GM18508 (cell line): Measurements from ENCODE around the gene SLC22A23.

Source experiments
- ATAC-seq: cut with Tn5 transposase; IDR thresholded peaks from one replicate; pipeline ENCODE4 v1.9.1; 2021; ENCODE audit warnings: moderate number of reproducible peaks; ENCODE audit not compliant: insufficient read depth, unreplicated experiment

Gene SLC22A23

DNA sequence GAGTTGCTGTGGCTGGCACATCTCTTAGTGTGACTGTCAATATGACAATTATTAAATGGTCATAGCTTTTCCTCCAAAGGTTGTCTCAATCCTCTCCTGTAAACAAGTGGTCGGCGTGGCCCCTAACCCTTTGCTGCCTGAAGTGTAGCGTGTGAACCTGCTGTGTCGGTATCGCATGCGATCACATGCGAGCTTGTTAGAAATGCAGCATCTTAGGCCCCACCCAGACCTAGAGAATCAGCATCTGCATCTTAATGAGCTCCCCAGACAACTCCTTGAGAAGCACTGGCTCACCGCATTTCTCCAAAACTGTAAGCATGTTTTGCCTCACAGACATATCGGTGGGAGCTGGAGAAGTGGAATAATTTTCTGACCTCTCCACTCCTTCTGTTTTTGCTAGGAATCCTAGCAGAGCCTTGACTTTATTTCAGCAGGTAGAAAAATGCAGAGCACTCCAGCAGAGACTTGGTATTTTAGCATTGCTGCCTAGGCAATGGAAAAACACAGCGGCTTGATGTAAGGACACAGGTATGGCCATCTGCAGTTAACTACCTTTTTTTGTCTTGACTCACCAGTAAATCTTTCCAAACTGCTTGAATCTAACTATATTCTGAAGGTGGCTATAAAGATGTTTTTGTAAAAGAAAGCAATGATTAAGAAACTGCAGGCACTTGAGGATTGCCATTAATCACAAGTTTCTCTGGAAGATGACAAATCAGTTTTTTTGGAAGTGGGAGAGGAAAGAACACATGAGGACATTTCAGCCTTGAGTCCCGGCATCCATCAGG, 130.5 kb downstream of the SLC22A23 start:
- no peak for ATAC-seq

DNA sequence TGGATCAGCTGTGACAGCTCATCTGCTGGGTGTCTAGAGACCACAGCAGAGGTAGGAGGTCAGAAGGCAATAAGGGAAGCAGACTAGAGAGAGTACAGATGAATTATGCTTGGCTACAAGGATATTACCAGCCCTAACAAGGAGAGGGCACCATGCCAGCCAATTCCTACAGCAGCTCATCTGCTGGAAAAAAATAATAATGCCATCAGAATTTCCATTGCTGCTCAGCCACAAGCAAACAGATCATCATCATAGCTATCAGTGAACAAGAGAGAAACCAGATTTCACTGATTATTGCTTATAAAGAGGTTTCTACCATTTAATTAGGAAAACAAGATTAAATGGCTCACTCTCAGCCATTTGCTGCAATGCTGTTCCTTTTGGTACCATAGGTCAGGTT, 131.6 kb downstream of the SLC22A23 start:
- no peak for ATAC-seq

DNA sequence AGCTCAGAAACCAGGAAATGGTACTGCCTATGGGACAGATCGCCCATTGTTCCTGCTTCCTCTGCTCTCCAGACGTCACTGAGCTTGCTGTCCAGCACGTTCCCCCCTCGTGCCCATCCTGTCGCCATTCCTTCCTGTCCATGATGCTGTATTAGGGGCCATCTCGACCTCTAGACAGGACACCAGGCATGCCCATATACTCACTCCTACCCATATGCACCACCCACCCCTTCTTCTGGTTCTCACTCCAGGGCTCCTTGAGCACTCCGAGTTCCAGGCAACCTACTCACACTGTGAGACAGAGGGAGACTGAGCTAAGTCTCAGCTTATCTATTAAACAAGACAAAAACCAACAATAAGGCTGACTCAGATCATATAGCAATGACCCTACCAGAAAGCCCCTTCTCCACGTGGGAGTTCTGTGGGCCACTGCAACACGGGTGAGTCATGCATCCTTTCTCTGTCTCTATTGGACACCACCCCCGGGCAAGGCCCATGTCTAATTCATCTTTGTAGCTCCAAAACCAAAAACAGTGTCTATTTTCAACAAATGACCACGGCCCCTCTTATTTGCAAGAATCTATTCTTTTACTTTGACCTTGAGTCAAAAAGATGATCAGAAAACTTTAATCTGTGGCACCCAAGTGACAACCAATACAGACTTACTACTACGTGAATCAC, 132.4 kb downstream of the SLC22A23 start:
- ATAC-seq, result peak; percentile 74

DNA sequence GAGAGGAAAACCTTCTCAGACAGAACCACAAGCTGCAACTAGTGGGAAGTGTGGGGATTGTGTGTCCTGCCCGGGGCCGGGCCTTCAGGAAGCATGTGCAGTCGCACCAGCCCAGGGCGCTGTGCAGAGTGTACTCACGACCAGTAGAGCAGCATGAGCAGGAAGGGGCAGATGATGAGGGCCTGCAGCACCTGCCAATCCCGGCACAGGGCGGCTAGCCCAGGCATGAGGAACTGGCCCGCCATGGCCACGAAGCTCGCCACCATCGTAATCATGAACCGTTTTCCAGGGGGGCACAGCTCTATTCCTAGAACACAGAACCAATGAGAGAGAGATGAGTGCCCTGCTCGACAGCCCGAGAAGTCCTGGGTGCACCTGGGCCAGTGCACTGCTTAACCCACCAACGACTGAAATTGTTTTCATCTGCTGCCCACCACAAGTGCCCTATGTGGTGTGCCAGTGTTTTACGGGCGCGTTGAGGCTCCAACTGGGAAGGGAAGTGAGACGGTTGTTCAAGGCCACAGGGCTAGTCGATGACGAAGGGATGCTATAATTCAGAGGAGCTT, 133.1 kb downstream of the SLC22A23 start:
- no peak for ATAC-seq

DNA sequence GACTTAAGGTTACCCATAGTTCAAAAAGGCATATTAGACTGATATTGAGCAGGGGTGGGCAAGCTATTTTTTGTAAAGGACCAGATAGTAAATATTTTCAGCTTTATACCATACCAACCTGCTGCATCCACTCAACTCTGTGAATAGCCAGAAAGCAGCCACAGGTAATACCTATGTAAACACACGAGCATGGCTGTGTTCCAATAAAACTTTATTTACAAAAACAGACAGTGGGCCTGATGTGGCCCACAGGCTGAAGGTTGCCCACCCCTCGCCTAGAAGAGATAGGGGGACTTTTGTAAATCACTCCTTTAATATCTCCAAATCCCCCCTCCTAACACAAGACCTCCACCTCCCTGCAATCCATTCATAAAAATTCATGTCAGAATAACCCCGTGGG, 133.7 kb downstream of the SLC22A23 start:
- no peak for ATAC-seq

DNA sequence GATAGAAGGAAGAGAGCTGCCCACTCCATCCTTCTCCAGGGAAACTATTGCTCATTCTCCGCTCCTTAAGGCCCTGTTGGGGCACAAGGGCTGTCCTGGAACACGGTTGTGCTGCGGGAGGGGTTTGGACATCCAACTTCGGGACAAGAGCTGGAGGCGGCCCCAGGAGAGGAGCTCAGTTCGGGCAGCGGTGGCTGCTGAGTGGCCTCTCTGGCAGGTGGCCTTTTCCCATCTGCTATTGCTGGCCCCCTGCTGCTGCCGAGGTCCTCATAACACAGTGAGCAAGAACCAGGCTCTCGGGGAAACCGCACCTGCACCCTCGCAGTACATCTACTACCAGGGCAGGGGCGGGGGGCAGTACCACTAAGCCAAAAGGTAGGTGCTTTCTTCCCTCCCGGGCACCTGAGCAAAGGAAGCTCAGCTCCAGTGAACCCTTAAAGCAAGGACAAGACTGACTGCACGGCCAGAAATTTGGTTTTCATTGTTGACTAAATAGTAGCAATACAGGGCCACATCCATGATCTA, 134.4 kb downstream of the SLC22A23 start:
- ATAC-seq, result no peak

DNA sequence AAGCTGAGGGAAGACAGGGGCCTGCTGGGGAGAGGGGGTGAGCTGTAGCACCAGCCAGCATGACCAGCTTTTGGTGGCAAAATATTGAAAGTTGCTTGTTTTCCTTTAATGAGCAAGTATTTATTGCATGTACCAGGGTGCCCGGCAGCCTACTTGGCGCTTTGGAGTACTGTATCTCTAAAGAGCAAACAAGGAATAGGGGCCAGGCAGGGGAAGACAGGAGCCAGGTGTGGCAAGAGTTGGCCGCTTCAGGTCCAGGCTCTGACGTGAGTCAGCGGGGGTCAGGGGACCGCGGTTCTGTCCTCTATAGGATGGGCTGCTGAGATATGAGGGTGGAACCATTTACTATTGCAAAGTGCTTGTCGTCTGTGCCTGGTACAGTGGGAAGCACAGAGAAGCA, 135.0 kb downstream of the SLC22A23 start:
- no peak for ATAC-seq

DNA sequence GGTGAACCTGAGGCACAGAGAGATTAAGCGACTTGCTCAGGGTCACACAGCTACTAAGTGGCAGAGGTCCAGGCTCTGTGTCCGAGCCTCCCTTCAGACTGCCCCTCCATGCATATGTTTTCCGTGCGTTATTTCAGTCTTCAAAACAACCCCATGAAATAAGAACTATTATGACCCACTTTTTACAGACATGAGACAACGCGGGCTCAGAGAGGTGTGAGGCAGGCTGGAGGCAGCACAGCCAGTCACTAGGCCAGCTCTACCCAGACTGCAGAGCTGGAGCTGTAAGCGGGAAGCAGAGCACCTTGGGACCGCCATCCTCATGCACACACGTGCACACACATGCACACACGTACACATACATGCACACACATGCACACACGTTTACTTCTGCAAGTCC, 135.8 kb downstream of the SLC22A23 start:
- ATAC-seq, result no peak

DNA sequence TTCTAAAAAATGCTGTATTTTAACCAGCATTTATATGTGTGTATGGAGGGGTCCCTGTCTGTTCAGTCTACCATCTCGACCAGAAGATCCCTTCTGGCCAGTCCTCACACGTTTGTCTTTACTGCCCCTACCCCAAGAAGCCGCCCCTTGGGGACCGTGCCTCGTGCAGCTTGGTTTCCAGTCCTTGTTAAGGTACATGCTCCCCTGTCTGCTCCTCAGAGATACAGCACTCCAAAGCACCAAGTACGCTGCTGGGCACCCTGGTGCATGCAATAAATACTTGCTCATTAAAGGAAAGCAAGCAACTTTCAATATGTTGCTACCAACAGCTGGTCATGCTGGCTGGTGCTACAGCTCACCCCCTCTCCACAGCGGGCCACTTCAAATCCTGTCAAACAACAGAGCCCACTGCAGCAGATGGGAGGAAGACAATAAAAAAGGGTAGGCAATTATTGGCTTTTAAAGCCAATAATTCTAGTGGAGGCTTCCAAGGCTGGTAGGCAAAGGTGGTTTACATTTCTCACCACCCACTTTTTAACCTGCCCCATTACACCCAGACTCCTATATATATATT, 136.5 kb downstream of the SLC22A23 start:
- no peak for ATAC-seq

DNA sequence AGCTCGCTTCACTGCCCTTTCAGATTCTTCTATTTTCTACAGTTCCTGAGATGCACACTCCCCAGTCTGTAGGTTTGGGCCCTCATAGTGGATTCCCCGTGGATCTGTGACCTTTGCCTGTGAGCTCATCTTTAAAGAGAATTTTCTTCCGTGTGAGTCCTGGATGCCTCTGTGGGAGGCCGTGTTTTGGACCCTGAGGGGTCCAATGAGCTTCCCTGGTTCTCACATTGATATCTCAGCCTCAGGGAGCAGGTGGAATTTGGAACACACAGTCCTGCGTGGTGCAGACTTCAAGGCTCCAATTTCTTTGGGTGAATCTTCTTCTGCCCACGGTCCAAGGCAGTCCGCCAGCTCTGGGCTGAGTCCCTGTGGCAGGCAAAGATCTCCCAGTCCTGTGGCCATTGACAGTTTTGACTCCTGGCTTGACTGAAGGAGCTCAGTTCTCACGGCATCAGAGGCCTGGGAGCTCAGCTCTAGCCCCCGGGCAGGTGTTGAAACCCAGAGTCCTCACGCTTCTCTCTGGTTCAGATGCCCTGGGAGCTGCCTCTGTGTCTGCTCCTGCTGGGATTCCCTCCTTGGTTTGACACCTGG, 137.1 kb downstream of the SLC22A23 start:
- ATAC-seq, result no peak

DNA sequence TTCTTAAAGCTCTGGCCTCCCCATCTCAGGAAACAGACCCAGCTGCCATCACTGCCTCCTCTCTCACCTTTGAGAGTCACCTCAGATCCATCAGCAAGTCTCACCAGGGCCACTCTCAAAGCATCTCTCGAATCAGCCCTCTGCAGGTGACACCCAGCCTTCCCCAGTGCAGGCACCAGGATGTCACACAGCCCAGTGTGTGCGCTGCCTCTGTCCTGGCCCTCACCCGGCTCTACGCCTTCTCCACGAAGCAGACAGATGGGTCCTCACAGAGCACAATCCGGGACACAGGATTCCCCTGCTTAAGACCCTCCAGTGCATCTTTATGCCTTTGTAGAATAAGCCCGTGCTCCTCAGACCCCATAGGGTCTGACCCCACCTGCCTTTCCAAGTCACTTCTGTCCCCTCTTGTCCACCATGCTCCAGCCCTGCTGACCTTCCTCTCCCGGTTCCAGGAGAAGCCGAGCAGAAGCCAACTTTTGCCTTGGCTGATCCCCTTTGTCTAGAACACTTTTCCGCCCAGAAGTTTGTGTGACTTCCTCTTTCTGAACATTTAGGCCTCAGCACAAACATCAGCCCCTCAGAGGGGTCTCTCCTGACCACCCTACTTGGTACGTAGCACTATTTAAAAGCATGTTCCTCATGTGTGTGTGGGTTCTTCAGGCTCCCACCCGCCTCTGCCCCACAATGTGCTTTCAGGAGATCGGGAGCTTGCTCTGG, 137.9 kb downstream of the SLC22A23 start:
- no peak for ATAC-seq

DNA sequence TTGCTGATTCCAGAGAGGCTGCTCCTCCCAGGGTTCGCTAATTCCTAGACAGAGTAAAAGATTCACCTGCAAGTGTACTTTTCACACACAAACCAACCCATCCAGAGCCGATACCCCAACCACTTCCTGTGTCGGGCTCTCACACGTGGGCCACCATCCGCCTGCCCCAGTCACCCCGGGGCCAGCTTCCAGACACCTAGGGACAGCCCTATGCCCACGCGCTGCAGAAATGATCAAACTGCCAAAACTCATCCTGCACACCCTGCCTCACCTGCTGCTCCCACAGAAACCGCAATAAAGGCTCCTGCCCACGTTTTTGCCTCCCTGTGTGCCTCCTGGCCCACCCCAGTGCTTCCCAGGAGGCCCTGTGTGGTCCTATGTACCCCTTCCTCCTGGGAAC, 138.6 kb downstream of the SLC22A23 start:
- no peak for ATAC-seq

DNA sequence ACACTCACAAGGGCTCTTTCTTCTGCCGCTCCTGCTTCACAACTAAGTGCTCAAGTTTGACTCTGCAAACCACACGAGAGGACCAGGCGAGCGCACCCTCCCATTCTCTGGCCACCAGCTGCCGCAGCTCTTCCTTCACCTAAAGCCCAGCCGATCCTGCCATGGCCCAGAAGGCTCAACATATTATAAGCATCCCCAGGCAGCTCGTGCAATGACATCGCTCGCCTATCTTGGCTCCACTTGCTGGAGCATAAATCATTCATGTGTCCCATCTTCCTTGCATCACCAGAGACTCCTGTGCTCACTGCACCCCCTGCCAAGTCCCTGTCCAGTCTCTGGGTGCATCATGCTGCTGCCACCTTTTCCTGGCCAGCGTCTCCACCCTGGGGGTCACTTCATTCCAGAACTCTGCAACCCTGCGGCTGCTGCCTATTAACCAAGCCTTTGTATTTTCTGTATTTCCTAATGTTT, 139.1 kb downstream of the SLC22A23 start:
- ATAC-seq, result no peak

DNA sequence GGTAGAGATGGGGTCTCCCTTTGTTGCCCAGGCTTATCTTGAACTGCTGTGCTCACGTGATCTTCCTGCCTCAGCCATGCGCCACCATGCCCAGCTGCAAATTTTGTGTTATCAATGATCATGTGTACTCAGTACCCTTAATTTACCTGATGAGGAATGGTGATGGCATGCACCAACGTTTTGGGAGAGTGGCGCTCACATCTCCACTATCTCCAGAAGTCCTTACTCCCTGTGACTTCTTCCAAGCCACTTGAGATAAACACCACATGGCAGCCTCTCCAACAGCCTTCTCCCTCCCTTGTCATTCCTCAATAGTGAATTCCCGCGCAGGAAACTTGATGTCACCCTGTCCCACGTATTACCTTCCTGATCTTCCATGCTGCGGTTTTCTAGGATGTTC, 140.0 kb downstream of the SLC22A23 start:
- ATAC-seq, result no peak

DNA sequence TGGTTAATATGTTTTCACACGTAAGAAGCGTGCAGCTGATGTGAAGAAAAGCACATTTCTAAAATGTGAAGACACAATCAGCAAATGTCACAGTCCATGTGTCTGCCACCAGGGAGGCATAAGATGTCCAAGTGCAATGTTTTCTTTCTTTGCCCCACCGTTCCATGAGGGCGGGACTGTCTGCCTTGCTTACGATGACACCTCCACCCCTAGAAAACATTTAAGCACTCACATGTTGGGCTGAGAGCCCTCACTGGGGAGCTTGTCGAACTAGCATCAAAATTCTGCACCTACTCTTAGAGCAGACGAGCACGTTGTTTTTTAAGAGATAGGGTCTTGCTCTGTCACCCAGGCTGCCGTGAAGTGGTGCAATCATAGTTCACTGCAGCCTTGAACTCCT, 140.5 kb downstream of the SLC22A23 start:
- no peak for ATAC-seq

DNA sequence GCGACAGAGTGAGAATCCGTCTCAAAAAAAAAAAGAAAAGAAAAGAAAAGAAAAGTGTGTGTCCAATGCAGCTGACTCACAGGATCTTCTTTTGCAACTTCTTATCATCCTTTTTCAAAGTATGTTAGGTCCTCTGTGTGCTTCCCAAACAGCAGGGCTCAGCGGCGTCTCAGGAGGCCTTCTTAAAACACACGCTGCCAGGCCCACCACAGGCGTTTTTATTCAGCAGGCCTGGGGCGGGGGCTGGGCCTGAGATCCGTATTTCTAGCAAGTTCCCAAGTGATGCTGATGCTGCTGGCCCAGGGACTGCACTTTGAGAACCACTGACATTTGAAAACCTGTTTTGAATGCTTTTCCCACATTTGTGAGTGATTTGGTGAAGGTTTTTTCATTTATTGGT, 141.0 kb downstream of the SLC22A23 start:
- no peak for ATAC-seq

DNA sequence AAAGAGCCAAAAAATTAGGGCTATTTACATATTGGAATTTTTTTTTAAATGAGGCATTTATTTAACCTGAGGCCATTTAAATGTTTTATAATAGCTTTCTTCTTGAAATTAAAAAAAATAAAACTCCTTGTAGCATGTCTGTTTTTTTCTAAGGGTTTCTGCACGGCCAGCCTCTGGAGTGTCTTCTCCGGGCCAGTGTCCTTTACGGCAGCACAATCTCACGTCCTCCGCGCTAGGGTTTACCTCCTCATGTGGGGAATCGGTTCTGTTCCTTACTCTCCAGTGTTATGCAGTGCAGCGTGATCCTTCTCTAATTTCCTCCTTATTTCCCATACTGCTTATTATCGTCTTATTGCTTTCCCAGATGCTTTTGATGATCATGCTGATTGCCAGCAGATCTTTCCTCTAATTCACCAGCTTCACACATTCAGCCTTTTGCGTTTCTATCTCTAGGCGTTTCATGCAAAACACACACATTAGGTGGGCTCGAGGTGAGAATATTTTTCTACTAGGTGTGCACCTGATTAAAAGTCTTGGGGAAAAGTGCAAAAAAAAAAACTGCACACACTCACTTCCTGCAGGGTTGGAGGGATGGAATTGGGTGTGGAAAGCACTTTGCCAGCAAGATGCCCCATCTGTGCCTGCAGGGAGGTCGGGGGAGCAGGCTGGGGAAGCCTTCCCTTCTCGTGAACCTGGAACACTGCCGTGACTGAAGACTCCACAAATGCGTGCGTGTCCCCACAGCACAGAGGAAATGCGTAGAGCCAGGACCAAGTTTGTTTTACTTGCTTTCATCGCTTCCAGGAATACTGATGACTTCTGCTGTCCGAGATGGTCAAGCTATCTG, 142.0 kb downstream of the SLC22A23 start:
- no peak for ATAC-seq

DNA sequence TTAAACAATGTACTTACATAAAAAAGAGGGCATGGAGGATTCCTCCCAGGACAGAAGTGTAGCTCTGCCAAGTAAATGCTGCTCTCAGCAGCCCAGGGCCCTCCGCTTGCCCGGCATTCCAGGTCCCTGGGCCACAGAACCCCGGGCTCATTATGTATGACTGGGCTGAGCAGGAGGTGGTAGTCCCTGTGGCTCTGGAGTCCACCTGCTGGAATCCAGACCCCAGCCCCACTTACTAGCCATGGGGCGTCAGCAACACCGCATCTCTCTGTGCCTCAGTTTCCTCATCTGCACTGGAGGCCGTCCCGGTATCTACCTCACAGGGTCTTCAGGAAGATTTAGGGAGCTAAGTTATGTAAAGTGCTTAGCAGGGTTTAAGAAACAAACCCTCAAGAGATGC, 142.7 kb downstream of the SLC22A23 start:
- no peak for ATAC-seq

DNA sequence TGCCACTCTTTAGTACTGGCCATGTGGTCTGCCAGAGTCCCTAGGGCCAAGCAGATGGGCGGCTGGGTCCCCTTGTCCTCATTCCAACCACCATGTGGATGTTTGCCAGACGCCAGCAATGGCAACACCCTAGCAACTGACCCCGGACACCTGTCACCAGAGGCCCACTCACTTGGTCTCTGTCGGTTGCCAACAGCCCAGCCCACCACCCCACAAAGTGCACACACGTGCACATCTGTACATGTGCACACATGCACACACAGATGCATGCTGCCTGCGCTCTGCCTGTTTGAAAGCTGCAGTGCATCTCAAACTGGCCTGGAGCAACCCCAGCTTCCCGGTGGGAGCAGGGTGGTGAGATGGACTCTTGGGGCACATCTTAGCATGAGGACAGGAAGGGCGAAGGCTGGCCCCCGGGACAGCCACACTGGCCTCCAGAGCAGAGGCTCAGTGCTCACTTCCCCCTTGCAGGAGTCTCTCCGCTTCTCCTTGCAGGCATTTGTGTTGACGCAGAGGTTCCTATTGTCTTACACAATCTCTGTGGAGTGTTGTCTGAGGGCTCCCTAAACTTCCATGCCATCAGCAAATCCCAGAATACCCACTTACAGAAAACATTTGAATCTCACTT, 144.1 kb downstream of the SLC22A23 start:
- no peak for ATAC-seq
